ENCODE data around the gene SF3B6. TPM values are rescaled to one million over a fixed set of nuclear protein-coding genes. Genes with fewer than 3 reads are reported as not detected.
"Not testable (repeated sequence)": the region's sequence is repeated elsewhere in the genome, so short reads cannot be mapped to it uniquely, and the experiment has no call there.

Gene SF3B6
- total RNA-seq, 2 donors from 2014 or later, result 109 to 131 TPM

GRCh38 chr2:24111407-24111901 is 35.3 kb upstream of the SF3B6 start:
- peaks cover 33% of the 10 kb centered on the region for H3K9me3 Mint-ChIP-seq
- no peak overlapping the region for H3K9ac ChIP-seq (ENCODE audit: extremely low read depth, low read length, poor library complexity, severe bottlenecking)
- no peak overlapping the region for H3K4me3 Mint-ChIP-seq
- H3K4me1 Mint-ChIP-seq, result no peaks in the 10 kb centered on the region
- no peak overlapping the region for H3K4me3 ChIP-seq (ENCODE audit: low read length)
- no peaks in the 10 kb centered on the region for H3K4me1 ChIP-seq (ENCODE audit: control insufficient read depth, insufficient read depth, low read length)
- TF ChIP-seq CTCF (conservative IDR thresholded peaks at IDR 0.05), result no peak
- H3K36me3 ChIP-seq (ENCODE audit: control insufficient read depth, insufficient read depth, low read length), result no peaks in the 10 kb centered on the region
- WGBS, 2 experiments (ENCODE audit: insufficient coverage in 1 of 2, insufficient read length in 1 of 2), result 85 to 100% methylated on average over 1 to 2 of the region's 2 CpGs
- H3K27me3 Mint-ChIP-seq (ENCODE audit: insufficient read depth), result no peaks in the 10 kb centered on the region
- H3K9me3 ChIP-seq (ENCODE audit: control insufficient read depth, low read length), result peaks cover 19% of the 10 kb centered on the region
- no peak overlapping the region for H3K27ac ChIP-seq (ENCODE audit: low read depth, low read length)
- H3K36me3 Mint-ChIP-seq (ENCODE audit: low read depth), result no peaks in the 10 kb centered on the region
- no peak overlapping the region for H3K27ac Mint-ChIP-seq
- DNase-seq, result no peak
- H3K27me3 ChIP-seq (ENCODE audit: control insufficient read depth, insufficient read depth, low read length, poor library complexity, severe bottlenecking), result no peaks in the 10 kb centered on the region

- Mint-ChIP-seq H3K4me1 (no peaks in the 10 kb centered on the region), H3K9me3 (peaks cover 36% of the 10 kb centered on the region), H3K4me3 (no peak overlapping the region), H3K36me3 (ENCODE audit: low read depth) (no peaks in the 10 kb centered on the region), H3K27me3 (ENCODE audit: insufficient read depth) (peaks cover 2% of the 10 kb centered on the region), H3K27ac (no peak overlapping the region)
- Histone ChIP-seq H3K9ac (ENCODE audit: extremely low read depth, low read length, poor library complexity, severe bottlenecking) (no peak overlapping the region), H3K36me3 (ENCODE audit: control insufficient read depth, insufficient read depth, low read length) (no peaks in the 10 kb centered on the region), H3K27ac (ENCODE audit: low read depth, low read length) (no peak overlapping the region), H3K27me3 (ENCODE audit: control insufficient read depth, insufficient read depth, low read length, poor library complexity, severe bottlenecking) (no peaks in the 10 kb centered on the region), H3K4me1 (ENCODE audit: control insufficient read depth, insufficient read depth, low read length) (no peaks in the 10 kb centered on the region), H3K4me3 (ENCODE audit: low read length) (no peak overlapping the region), H3K9me3 (ENCODE audit: control insufficient read depth, low read length) (peaks cover 19% of the 10 kb centered on the region)
- DNase-seq, result no peak
- no peak for TF ChIP-seq CTCF (conservative IDR thresholded peaks at IDR 0.05)
- 79 to 88% methylated on average over 5 to 7 of the region's 7 CpGs for WGBS, 2 experiments (ENCODE audit: insufficient coverage in 1 of 2, insufficient read length in 1 of 2)
Observed at GRCh38 chr2:24110660-24111303, 34.7 kb upstream of the SF3B6 start.

GRCh38 chr2:24109431-24109830 is 33.3 kb upstream of the SF3B6 start:
- peaks cover 24% of the 10 kb centered on the region for H3K9me3 Mint-ChIP-seq
- not testable (repeated sequence) for H3K9me3 ChIP-seq (ENCODE audit: control insufficient read depth, low read length); H3K4me3 Mint-ChIP-seq; H3K27ac ChIP-seq (ENCODE audit: low read depth, low read length); H3K36me3 Mint-ChIP-seq (ENCODE audit: low read depth); DNase-seq; H3K9ac ChIP-seq (ENCODE audit: extremely low read depth, low read length, poor library complexity, severe bottlenecking); H3K4me3 ChIP-seq (ENCODE audit: low read length); H3K4me1 Mint-ChIP-seq; H3K36me3 ChIP-seq (ENCODE audit: control insufficient read depth, insufficient read depth, low read length); H3K27me3 ChIP-seq (ENCODE audit: control insufficient read depth, insufficient read depth, low read length, poor library complexity, severe bottlenecking); H3K27me3 Mint-ChIP-seq (ENCODE audit: insufficient read depth); H3K27ac Mint-ChIP-seq; H3K4me1 ChIP-seq (ENCODE audit: control insufficient read depth, insufficient read depth, low read length)
- WGBS, 2 experiments (ENCODE audit: insufficient coverage in 1 of 2, insufficient read length in 1 of 2), result 85% methylated on average over 1 of the region's 1 CpG; no CpG with 5 or more reads in 1 of the 2 experiments
